Fibroblast of peridontal ligament (primary cell): ENCODE data around the gene ABCC6.
"Not testable (repeated sequence)": the region's sequence is repeated elsewhere in the genome, so short reads cannot be mapped to it uniquely, and the experiment has no call there.

Experiments
- DNase-seq: peaks from one replicate; pipeline ENCODE4 v3.0.0-alpha.2; 2010; ENCODE audit errors: extremely low read depth

Gene ABCC6

DNA sequence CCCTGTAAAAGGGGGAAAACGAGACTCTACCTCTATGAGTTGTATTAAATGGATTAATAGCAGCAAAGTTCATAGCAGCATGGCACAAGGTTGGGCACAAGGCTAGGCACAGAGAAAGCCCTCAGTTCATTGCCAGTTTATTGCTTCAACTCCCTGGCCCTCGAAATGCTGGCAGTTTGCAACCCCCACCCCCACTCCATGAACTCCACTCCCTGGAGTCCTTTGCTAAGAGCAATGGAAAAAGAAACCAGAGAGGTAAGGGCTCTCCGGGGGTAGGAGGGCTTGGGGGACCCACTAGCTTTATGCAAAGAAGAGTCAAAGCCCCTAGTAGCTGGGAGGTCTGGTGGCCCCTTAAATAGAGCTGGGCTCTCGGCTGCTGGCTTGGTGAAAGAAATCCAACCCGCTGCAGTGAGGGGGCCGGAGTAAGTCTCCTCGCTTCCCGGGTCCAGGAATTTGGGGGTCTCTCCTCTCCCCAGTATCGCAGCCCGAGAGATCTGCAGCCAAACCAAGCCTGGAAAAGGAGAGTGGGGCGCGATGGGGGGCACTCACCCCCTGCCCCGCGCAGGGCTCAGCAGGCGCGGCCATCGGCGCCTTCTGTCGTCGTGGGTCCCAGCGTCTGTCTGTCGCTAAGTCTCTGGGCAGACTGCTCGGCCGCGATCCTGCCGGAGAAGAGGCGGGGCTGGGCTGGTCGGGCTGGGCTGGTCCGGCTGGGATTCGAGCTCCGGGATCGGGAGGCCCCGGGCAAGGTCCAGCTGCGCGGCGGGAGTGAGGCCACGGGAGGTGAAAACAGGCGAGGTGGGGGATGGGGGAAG is at the start of gene ABCC6:
ABCC6 (minus strand) TSS at position 645 of the 812 bp plus-strand sequence; CDS start at position 585, 60 bp downstream.
- DNase-seq = not testable (repeated sequence)

DNA sequence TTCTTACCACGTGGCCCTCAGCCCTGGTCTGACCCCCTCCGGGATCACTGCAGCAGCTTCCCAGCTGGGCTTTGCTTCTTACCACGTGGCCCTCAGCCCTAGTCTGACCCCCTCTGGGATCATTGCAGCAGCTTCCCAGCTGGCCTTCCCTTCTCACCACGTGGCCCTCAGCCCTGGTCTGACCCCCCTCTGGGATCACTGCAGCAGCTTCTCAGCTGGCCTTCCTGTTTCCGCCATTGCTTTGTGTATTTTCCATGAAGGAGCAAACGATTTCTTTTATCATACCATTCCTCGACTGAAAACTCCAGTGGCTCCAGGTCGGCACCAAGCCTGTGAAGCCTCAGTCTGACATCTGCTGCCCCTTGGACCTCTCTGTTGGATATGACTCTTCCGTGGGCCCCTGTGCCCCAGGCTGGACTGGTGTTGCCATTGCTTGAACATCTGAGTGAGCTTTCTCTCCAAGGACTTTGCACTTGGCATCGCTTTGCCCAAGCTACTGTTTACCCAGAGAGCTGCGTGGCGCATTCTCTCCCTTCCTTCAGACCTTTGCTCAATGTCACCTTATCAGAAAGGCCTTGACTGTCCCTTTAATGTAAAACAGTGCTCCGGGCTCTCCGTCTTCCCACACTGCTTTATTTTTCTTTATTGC is 49.4 kb upstream of the ABCC6 start:
- not testable (repeated sequence) for DNase-seq

GRCh38 chr16:16271658-16272057 is 48.4 kb upstream of the ABCC6 start:
- not testable (repeated sequence) for DNase-seq

- not testable (repeated sequence) for DNase-seq
Observed at GRCh38 chr16:16268185-16268808, 45.0 kb upstream of the ABCC6 start.

GRCh38 chr16:16267708-16268107 is 44.4 kb upstream of the ABCC6 start:
- not testable (repeated sequence) for DNase-seq

- not testable (repeated sequence) for DNase-seq
Observed at GRCh38 chr16:16265044-16265443, 41.8 kb upstream of the ABCC6 start.

GRCh38 chr16:16263947-16264346 is 40.7 kb upstream of the ABCC6 start:
- not testable (repeated sequence) for DNase-seq

DNA sequence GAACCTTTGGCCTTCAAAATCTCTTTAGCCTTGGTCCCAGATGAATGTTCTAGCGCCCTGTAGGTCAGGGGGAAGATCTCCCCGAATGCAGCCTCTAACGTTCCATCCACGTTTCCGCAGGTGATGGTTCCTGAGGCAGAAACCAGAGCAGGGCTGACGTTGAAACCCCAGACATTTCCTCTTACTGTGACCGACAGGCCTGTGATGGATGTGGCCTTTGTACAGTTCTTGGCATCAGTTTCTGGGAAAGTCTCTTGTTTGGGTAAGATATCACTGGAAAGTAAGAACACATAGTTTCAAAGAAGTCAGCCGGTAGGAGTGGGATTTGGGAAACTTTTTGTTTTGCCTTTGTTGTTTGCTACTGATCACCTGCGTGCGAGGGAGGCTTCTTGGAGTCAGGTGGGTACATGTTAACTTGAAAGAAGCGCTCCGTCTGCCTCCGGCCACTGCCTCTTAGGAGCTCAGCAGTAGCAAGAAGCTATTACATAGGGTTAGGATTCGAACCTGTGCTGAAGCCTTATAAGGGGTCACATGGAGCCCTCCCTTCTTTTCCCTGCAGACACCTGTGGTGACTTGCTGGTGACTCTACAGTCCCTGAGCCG is 39.8 kb upstream of the ABCC6 start:
- not testable (repeated sequence) for DNase-seq

GRCh38 chr16:16259971-16260370 is 36.7 kb upstream of the ABCC6 start:
- not testable (repeated sequence) for DNase-seq

- not testable (repeated sequence) for DNase-seq
Observed at GRCh38 chr16:16258822-16259221, 35.5 kb upstream of the ABCC6 start.

- not testable (repeated sequence) for DNase-seq
Observed at GRCh38 chr16:16257301-16257923, 34.1 kb upstream of the ABCC6 start.

GRCh38 chr16:16252377-16252776 is 29.1 kb upstream of the ABCC6 start:
- not testable (repeated sequence) for DNase-seq

- not testable (repeated sequence) for DNase-seq
Observed at GRCh38 chr16:16249621-16250330, 26.5 kb upstream of the ABCC6 start.

GRCh38 chr16:16247439-16247838 is 24.1 kb upstream of the ABCC6 start:
- not testable (repeated sequence) for DNase-seq

GRCh38 chr16:16246578-16247262 is 23.4 kb upstream of the ABCC6 start:
- not testable (repeated sequence) for DNase-seq

DNA sequence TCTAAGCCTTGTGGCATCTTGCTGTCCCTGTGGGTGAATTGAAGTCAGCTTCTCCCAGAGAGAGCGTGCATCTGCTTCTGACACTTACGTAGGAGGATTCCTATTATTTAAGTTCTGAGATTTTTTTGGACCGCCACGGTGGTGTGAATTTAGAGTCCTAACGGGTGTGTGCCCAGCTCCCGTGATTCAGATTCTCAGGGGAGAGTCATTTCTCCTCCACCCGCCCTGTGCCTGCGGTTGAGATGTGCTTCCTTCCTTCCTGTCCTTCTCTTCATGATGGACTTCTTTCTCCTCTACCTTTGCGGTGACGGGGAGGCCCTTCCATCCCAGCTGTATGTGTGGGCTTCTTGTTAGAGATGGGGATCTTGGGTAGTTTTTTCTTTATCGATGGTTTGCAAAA is 20.6 kb upstream of the ABCC6 start:
- not testable (repeated sequence) for DNase-seq

- DNase-seq = not testable (repeated sequence)
Observed at GRCh38 chr16:16240667-16241066, 17.4 kb upstream of the ABCC6 start.

- DNase-seq = not testable (repeated sequence)
Observed at GRCh38 chr16:16237738-16238137, 14.4 kb upstream of the ABCC6 start.

GRCh38 chr16:16237071-16237470 is 13.8 kb upstream of the ABCC6 start:
- not testable (repeated sequence) for DNase-seq

- DNase-seq = not testable (repeated sequence)
Observed at GRCh38 chr16:16232692-16233061, 9.4 kb upstream of the ABCC6 start.
